WTC11 (cell line): ENCODE results near the gene RAPGEF1. TPM values are rescaled to one million over a fixed set of nuclear protein-coding genes. Genes with fewer than 3 reads are reported as not detected.

ENCODE experiments used
- ATAC-seq: fragments of 200-7000 bp; cut with Tn5 transposase; 2 replicates; pipeline ENCODE4 v1.10.0; 2021; ENCODE audit warnings: mild to moderate bottlenecking, moderate library complexity
- CTCF ChIA-PET: fragments of 300-600 bp; sonication (Branson Sonifier 250); formaldehyde crosslinking; loops from one replicate; lab custom pipeline; 2021; ENCODE audit warnings: antibody characterized with exemption; lab: Charles Lee
- POLR2A ChIA-PET: fragments of 350-600 bp; sonication (Branson Sonifier 250); formaldehyde crosslinking; loops from one replicate; lab custom pipeline; 2021; ENCODE audit warnings: antibody characterized with exemption; lab: Charles Lee
- DNase-seq: peaks from one replicate; pipeline ENCODE4 v3.0.0; 2021; ENCODE audit warnings: low spot score
- H3K27ac Mint-ChIP-seq: 2 replicates; pipeline ENCODE4 v1.8.0; 2021; ENCODE audit warnings: mixed read lengths
- H3K27me3 Mint-ChIP-seq: 2 replicates; pipeline ENCODE4 v1.8.0; 2021; ENCODE audit warnings: low read depth, mild to moderate bottlenecking, moderate library complexity, mixed read lengths
- H3K36me3 Mint-ChIP-seq: 2 replicates; pipeline ENCODE4 v1.8.0; 2021; ENCODE audit warnings: mixed read lengths
- H3K4me1 Mint-ChIP-seq: 2 replicates; pipeline ENCODE4 v1.8.0; 2022; ENCODE audit warnings: mixed read lengths
- H3K4me3 Mint-ChIP-seq: 2 replicates; pipeline ENCODE4 v1.8.0; 2021; ENCODE audit warnings: mild to moderate bottlenecking, moderate library complexity, mixed read lengths
- H3K9me3 Mint-ChIP-seq: 2 replicates; pipeline ENCODE4 v1.8.0; 2021; ENCODE audit warnings: mixed read lengths
- CTCF ChIP-seq: fragments of 200-600 bp; IDR thresholded peaks from 2 replicates; pipeline ENCODE4 v1.8.0; 2022; ENCODE audit warnings: antibody characterized with exemption
- ELF4 ChIP-seq: sonication (generic); formaldehyde crosslinking; IDR thresholded peaks from 2 replicates; pipeline ENCODE4 v1.8.1; 2022; ENCODE audit warnings: low read depth, mild to moderate bottlenecking, moderate library complexity, missing genetic modification reagents
- FOXK1 ChIP-seq: sonication (generic); formaldehyde crosslinking; IDR thresholded peaks from 2 replicates; pipeline ENCODE4 v1.8.0; 2022; ENCODE audit warnings: mild to moderate bottlenecking, moderate library complexity, missing genetic modification reagents
- FOXP1 ChIP-seq: sonication (generic); formaldehyde crosslinking; IDR thresholded peaks from 2 replicates; pipeline ENCODE4 v1.8.0; 2022; ENCODE audit warnings: missing genetic modification reagents, mild to moderate bottlenecking, moderate library complexity, borderline replicate concordance
- GABPB1 ChIP-seq: sonication (generic); formaldehyde crosslinking; IDR thresholded peaks from 2 replicates; pipeline ENCODE4 v1.8.1; 2023; ENCODE audit warnings: mild to moderate bottlenecking, missing genetic modification reagents
- GTF2I ChIP-seq: fragments of 250-450 bp; sonication (Bioruptor Pico); conservative IDR thresholded peaks from 2 replicates; pipeline ENCODE4 v1.4.0; 2021; ENCODE audit warnings: mild to moderate bottlenecking
- MLX ChIP-seq: sonication (generic); formaldehyde crosslinking; IDR thresholded peaks from 2 replicates; pipeline ENCODE4 v1.8.1; 2023; ENCODE audit warnings: mild to moderate bottlenecking, missing genetic modification reagents, moderate library complexity
- MYBL2 ChIP-seq: sonication (generic); formaldehyde crosslinking; IDR thresholded peaks from 2 replicates; pipeline ENCODE4 v1.8.1; 2023; ENCODE audit warnings: mild to moderate bottlenecking, moderate library complexity, missing genetic modification reagents
- NFATC4 ChIP-seq: fragments of 250-450 bp; sonication (Bioruptor Pico); IDR thresholded peaks from 2 replicates; pipeline ENCODE4 v1.9.0; 2021; ENCODE audit warnings: mild to moderate bottlenecking
- NFE2L1 ChIP-seq: sonication (generic); formaldehyde crosslinking; IDR thresholded peaks from 2 replicates; pipeline ENCODE4 v1.8.1; 2023; ENCODE audit warnings: missing genetic modification reagents
- RELA ChIP-seq: sonication (generic); formaldehyde crosslinking; IDR thresholded peaks from 2 replicates; pipeline ENCODE4 v1.8.1; 2022; ENCODE audit warnings: missing genetic modification reagents, mild to moderate bottlenecking, borderline replicate concordance
- SMAD4 ChIP-seq: sonication (generic); formaldehyde crosslinking; IDR thresholded peaks from 2 replicates; pipeline ENCODE4 v1.8.0; 2022; ENCODE audit warnings: mild to moderate bottlenecking, missing genetic modification reagents
- TEAD1 ChIP-seq: sonication (generic); formaldehyde crosslinking; IDR thresholded peaks from 2 replicates; pipeline ENCODE4 v1.8.0; 2022; ENCODE audit warnings: mild to moderate bottlenecking, missing genetic modification reagents
- ZBTB21 ChIP-seq: sonication (generic); formaldehyde crosslinking; IDR thresholded peaks from 2 replicates; pipeline ENCODE4 v1.8.1; 2023; ENCODE audit warnings: mild to moderate bottlenecking, missing genetic modification reagents, borderline replicate concordance
- ZNF121 ChIP-seq: sonication (generic); formaldehyde crosslinking; IDR thresholded peaks from 2 replicates; pipeline ENCODE4 v1.8.0; 2023; ENCODE audit warnings: missing genetic modification reagents
- ZNF396 ChIP-seq: fragments of 250-450 bp; sonication (Bioruptor Pico); IDR thresholded peaks from 2 replicates; pipeline ENCODE4 v1.8.0; 2021; ENCODE audit warnings: mild to moderate bottlenecking, moderate library complexity, borderline replicate concordance
- total RNA-seq: library from RNA; stranded (reverse); gene quantifications from 3 replicates; pipeline ENCODE4 v1.2.3, GENCODE V29; 2021
- TF ChIP-seq, protein P1 (sequence below): sonication (generic); formaldehyde crosslinking; IDR thresholded peaks from 2 replicates; pipeline ENCODE4 v1.8.1; 2022; ENCODE audit warnings: mild to moderate bottlenecking, missing genetic modification reagents, moderate library complexity, borderline replicate concordance
- TF ChIP-seq, protein P2 (sequence below): fragments of 250-450 bp; sonication (Bioruptor Pico); IDR thresholded peaks from 2 replicates; pipeline ENCODE4 v1.9.0; 2021; ENCODE audit warnings: mild to moderate bottlenecking

RAPGEF1 gene
- total RNA-seq, 1 experiment from 2014 or later = 66.2 TPM

DNA sequence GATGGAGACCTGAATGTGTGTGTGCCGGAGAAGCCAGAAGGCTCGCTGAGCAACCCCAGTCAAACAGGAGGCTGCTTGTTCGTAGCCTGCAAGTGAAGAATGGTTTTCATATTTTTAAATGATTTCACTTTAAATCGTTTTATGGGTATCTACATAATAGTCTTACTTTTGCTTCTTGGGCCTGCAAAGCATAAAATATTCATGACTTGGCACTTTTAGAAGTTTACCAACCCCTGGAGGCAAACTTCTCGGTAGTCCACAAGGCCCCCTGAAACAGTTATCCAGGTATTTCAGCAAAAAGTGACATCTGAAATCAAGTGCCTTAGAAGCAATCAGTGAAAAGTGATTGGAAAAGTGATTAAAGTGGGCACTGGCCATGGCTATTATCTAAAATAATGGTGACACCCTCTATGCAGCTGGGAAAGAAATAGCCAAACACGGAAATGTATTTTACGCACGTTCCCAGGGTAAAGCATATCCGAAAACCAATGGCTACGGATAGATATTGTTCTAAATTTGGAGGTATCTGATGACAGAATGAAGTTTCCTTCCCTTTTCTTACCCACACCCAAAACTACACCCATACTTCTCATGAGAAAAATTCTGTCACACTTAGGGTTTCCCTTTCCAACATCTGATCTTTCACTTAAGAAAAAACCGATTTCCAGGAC, 39.0 kb downstream of the RAPGEF1 start:
- Mint-ChIP-seq H3K27me3 (no peaks in the 10 kb centered on the region), H3K36me3 (no peaks in the 10 kb centered on the region), H3K4me1 (peaks cover 92% of the 10 kb centered on the region), H3K4me3 (no peak overlapping the region), H3K27ac (no peak overlapping the region), H3K9me3 (no peaks in the 10 kb centered on the region)
- ChIA-PET CTCF (no interaction called here), POLR2A (no interaction called here)
- ATAC-seq = no peak
- DNase-seq = no peak
- TF ChIP-seq FOXK1 (no peak), ZBTB21 (CRISPR knock-in tag) (no peak), NFE2L1 (no peak), GABPB1 (CRISPR knock-in tag) (no peak), TEAD1 (CRISPR knock-in tag) (no peak), MYBL2 (CRISPR knock-in tag) (no peak), CTCF (no peak), RELA (CRISPR knock-in tag) (no peak), SMAD4 (CRISPR knock-in tag) (no peak), NFATC4 (CRISPR knock-in tag) (no peak), MLX (CRISPR knock-in tag) (no peak), FOXP1 (CRISPR knock-in tag) (no peak), ZNF121 (CRISPR knock-in tag) (no peak), ELF4 (CRISPR knock-in tag) (no peak), GTF2I (CRISPR knock-in tag) (no peak)
- TF ChIP-seq, protein P1, sequence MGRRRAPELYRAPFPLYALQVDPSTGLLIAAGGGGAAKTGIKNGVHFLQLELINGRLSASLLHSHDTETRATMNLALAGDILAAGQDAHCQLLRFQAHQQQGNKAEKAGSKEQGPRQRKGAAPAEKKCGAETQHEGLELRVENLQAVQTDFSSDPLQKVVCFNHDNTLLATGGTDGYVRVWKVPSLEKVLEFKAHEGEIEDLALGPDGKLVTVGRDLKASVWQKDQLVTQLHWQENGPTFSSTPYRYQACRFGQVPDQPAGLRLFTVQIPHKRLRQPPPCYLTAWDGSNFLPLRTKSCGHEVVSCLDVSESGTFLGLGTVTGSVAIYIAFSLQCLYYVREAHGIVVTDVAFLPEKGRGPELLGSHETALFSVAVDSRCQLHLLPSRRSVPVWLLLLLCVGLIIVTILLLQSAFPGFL = no peak
- TF ChIP-seq, protein P2, sequence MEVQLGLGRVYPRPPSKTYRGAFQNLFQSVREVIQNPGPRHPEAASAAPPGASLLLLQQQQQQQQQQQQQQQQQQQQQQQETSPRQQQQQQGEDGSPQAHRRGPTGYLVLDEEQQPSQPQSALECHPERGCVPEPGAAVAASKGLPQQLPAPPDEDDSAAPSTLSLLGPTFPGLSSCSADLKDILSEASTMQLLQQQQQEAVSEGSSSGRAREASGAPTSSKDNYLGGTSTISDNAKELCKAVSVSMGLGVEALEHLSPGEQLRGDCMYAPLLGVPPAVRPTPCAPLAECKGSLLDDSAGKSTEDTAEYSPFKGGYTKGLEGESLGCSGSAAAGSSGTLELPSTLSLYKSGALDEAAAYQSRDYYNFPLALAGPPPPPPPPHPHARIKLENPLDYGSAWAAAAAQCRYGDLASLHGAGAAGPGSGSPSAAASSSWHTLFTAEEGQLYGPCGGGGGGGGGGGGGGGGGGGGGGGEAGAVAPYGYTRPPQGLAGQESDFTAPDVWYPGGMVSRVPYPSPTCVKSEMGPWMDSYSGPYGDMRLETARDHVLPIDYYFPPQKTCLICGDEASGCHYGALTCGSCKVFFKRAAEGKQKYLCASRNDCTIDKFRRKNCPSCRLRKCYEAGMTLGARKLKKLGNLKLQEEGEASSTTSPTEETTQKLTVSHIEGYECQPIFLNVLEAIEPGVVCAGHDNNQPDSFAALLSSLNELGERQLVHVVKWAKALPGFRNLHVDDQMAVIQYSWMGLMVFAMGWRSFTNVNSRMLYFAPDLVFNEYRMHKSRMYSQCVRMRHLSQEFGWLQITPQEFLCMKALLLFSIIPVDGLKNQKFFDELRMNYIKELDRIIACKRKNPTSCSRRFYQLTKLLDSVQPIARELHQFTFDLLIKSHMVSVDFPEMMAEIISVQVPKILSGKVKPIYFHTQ (CRISPR knock-in tag) = no peak

DNA sequence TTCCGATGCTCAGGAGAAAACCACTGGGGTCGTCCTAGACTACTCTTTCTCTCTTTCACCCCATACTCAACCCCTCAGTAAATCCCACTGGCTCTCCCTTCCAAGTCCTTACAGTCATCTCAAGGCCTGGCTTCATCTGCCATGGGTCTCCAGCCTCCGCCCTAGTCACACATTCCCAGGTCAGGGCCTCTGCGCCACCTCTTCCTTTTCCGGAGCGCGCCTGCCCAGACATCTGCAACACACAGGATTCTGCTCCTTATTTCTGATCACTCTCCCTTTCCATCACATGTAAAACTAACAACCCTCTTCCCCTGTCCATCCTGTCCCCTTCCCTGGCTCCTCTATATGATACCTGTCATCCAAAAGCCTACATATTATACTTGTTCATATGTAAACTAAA, 39.8 kb downstream of the RAPGEF1 start:
- ATAC-seq (no peak), DNase-seq (no peak)
- H3K27me3 Mint-ChIP-seq = no peaks in the 10 kb centered on the region
- ChIA-PET CTCF (no interaction called here), POLR2A (no interaction called here)
- H3K36me3 Mint-ChIP-seq = no peaks in the 10 kb centered on the region
- peaks cover 92% of the 10 kb centered on the region for H3K4me1 Mint-ChIP-seq
- H3K9me3 Mint-ChIP-seq = no peaks in the 10 kb centered on the region
- H3K4me3 Mint-ChIP-seq = no peak overlapping the region
- peak overlapping the region; percentile 30 for H3K27ac Mint-ChIP-seq
- TF ChIP-seq ZNF396 (CRISPR knock-in tag) = no peak
